CD4-positive, alpha-beta T cell treated with Interleukin-12 subunit alpha and Interleukin-12 subunit beta, for 1 hour (primary cell): ENCODE measurements around the gene MAPK8IP2.
"Not testable (repeated sequence)": the region's sequence is repeated elsewhere in the genome, so short reads cannot be mapped to it uniquely, and the experiment has no call there.

Experiments
- DNase-seq: peaks from one replicate; pipeline ENCODE4 v3.0.0-alpha.2; 2020

Gene MAPK8IP2

DNA sequence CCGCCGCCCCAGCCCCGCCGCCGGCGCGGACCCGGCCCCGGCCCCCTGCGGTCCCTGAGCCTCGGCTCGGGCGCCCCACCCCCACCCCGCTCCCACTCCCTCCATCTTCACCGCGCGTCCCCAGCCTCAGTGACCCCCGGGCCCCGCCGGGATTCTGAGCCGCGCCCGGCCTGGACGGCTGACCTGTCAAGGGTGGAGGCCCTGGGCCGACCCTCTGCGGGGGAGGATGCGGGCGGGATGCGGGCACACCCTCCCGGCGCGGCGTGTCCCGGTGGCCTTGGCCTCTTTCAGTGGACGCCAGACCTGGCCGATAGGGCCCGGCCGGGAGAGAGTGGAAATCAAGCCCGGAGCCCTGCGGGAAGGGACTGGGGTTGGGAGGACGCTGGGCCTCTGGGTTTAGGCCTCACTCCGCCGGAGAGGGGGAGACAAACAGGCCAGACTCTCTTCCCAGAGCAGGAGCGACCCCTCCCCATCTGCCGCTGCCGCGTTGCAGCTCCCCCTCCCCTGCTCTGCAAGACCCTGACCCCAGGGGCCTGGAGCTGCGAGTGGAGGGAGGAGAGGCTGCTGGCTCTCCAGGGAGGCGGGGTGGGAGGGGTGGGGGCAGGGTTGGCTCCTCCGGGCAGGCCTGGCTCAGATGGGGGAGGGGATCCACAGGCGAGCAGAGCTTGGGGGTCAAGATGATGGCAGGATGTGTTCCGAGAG is 525 bp downstream of the MAPK8IP2 start:
- no peak for DNase-seq

DNA sequence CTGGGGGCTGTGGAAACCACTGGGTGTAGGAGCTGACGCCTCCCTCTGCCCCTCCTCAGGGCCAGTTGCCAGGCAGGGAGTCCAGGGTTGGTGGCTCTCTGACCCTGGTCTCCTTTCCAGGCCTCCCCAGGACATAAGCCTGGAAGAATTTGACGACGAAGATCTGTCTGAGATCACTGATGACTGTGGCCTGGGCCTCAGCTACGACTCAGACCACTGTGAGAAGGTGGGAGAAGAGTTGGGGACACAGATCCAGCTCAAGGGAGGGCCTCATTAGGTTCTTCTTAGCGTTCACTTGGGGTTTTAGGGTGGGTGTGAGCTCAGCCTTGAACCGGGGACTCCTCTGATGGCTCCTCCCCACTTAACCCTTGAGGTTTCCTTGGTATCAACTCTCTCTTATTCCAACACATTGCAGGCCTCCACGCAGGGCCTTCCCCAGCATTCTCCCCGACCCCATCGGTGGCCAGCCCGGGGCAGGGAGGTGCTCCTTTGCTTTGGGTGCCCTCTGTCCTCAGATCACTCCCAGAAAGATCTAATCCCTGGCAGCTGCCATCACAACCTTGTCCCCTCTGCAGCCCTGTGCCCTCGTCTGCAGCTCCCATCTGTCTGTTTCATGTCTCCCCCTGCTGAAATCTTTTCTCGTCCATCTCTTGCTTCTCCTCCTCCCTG is 1.2 kb downstream of the MAPK8IP2 start:
- DNase-seq = no peak

DNA sequence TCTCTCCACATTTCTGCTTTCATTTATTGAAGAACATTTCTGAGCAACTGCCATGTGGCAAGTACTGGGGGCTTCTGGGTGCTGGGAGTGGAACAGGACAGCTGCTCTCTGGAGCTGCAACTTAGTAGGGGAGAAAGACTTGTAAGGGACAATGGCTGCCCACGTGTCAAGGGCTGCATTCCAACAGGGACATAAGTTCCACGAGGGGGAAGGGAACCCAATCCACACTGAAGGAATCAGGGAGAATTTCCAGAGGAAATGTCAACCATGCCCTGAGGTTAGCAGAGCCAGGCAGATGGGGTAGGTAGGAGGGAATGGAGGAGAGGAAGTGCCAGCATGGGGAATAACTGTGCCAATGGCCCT is 1.7 kb downstream of the MAPK8IP2 start:
- DNase-seq = no peak

DNA sequence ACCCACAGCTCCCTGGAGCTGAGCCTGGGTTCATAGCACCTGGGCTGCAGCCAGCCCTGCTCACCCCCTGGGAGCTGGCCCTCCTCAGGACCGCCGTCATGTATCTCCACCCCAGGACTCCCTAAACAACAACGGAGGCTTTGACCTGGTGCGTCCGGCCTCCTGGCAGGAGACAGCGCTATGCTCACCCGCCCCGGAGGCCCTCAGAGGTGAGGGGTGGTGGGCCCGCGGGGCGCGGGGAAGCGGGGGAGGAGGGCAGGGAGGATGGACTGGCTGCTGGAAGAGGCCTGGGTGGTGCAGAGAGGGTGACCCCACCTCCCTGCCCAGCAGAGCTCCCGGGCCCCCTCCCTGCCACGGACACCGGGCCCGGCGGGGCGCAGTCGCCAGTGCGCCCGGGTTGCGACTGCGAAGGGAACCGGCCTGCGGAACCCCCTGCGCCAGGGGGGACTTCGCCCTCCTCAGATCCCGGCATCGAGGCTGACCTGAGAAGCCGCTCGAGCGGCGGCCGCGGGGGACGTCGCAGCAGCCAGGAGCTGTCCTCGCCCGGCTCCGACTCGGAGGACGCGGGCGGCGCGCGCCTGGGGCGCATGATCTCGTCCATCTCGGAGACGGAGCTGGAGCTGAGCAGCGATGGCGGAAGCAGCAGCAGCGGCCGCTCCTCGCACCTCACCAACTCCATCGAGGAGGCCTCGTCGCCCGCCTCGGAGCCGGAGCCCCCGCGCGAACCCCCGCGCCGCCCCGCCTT is 3.1 kb downstream of the MAPK8IP2 start:
- no peak for DNase-seq

DNA sequence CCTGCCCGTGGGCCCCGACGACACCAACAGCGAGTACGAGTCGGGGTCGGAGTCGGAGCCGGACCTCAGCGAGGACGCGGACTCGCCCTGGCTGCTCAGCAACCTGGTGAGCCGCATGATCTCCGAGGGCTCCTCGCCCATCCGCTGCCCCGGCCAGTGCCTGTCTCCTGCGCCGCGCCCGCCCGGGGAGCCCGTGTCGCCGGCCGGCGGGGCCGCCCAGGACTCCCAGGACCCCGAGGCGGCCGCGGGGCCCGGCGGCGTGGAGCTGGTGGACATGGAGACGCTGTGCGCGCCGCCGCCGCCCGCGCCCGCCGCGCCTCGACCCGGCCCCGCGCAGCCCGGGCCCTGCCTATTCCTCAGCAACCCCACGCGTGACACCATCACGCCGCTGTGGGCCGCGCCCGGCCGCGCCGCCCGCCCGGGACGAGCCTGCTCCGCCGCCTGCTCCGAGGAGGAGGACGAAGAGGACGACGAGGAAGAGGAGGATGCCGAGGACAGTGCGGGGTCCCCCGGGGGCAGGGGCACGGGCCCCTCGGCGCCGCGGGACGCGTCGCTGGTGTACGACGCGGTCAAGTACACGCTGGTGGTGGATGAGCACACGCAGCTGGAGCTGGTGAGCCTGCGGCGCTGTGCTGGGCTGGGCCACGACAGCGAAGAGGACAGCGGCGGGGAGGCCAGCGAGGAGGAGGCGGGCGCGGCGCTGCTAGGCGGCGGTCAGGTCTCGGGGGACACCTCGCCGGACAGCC is 3.8 kb downstream of the MAPK8IP2 start:
- no peak for DNase-seq

DNA sequence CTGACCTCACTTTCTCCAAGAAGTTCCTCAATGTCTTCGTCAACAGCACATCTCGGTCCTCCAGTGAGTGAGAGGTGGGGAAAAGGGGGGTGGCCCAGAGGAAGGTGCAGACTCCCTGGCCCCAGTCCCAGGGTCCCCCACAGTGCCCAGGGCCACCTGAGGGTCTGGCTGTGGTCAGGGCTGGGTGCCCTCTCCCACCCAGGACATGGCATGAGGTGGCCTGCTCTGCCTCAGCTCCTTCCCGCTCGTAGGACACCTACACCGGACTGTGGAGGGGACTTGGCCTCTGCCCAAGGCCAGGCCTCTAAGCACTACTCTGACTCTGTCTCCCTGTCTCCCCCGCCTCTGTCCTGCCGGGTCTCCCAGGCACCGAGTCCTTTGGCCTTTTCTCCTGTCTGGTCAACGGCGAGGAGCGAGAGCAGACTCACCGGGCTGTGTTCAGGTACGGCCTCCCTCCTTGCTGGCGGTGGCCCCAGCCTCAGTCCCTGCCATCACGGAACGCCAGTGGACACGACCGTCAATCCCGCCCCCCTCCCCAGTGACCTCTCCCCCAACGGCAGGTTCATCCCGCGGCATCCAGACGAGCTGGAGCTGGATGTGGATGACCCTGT is 4.5 kb downstream of the MAPK8IP2 start:
- no peak for DNase-seq

DNA sequence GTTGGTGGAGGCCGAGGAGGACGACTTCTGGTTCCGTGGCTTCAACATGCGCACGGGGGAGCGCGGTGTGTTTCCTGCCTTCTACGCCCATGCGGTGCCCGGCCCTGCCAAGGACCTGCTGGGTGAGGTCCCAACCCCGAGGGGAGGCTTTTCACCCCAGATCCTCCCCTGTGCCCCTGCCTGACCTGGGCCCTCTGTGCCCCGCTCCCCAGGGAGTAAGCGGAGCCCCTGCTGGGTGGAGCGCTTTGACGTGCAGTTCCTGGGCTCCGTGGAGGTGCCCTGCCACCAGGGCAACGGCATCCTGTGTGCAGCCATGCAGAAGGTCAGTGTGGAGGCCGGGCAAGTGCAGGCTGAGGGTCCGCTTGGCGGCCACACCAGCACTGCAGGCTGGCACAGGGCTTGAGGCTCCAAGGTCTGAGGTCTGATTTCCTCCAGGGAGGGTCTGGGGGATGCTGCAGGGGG is 5.1 kb downstream of the MAPK8IP2 start:
- DNase-seq = no peak

DNA sequence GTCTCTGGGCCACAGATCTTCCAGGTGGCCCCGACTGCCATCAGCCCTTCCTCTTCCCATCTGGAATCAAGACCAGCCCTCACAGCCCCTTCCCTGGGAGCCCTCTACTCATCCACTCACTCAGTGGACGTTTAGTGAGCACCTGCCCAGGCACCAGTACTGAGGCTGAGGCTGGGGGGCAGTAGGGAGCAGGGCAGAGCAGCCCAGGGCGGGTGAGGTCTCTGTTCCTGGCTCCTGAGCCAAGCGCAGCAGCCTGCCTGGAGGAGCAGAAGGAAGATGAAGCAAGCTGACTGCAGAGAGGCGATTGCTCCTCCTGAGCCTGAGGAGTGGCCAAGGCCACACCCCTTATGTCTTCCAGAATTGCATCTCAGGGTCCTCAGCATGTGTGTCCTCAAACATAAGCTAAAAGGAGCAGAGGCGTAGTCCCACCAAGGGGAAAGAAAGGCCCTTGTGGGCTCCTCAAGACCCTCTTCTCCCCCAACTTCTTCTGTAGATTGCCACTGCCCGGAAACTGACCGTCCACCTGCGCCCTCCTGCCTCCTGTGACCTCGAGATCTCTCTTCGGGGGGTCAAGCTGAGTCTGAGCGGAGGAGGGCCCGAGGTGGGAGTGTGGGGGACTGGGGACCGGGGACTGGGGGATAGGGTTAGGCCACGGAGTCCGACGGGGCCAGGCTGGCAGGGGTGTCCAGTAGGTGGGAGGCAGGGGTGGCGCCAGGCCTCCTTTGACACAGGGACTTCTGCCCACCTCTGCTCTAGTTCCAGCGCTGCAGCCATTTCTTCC is 5.8 kb downstream of the MAPK8IP2 start:
- no peak for DNase-seq

DNA sequence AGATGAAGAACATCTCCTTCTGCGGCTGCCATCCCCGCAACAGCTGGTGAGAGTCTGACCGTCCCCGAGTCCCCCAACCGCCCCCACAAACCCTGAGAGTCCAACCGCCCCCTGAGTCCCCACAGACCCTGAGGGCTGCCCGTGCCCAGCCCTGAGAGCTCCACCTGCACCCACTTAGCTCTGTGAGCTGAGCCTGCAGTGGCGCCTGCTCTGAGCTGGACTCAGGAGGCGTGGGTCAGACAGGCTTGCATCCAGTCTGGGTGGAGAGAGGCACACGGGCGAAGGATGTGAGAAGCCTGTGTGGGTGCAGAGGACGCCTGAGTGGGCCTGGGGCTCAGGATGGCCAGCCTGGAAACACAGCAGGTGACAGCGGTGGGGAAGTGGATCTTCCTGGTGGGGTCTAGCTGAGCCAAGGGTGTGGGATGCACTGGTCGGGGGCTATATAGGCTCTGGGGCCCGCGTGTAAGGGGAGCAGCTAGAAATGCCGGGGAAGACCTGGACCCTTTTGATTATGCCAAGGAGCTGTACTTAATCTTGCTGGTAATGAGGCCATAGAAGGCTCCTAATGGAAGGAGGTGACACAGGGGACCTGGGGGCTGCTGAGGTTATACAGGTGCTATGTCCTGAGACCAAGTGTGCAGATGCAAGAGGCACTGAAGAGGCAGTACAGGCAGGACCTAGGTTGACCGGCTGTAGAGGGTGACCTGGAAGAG is 6.5 kb downstream of the MAPK8IP2 start:
- no peak for DNase-seq

DNA sequence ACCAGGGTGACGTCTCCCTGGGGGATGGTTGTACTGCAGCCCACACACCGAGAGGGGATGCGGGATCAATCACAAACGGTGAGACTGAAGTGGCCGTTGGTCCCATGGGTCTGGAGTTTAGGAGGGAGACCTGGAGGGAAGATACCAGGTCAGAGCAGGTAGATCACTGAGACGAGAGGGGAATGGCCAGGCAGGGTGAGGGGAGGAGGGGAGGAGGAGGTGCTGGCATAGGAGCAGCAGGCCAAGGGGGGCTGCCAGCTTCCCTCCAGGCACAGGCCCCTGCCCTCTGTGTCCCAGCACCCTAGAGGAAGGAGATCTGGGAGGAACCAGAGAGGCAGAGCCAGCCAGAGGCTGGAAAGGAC is 7.0 kb downstream of the MAPK8IP2 start:
- no peak for DNase-seq

DNA sequence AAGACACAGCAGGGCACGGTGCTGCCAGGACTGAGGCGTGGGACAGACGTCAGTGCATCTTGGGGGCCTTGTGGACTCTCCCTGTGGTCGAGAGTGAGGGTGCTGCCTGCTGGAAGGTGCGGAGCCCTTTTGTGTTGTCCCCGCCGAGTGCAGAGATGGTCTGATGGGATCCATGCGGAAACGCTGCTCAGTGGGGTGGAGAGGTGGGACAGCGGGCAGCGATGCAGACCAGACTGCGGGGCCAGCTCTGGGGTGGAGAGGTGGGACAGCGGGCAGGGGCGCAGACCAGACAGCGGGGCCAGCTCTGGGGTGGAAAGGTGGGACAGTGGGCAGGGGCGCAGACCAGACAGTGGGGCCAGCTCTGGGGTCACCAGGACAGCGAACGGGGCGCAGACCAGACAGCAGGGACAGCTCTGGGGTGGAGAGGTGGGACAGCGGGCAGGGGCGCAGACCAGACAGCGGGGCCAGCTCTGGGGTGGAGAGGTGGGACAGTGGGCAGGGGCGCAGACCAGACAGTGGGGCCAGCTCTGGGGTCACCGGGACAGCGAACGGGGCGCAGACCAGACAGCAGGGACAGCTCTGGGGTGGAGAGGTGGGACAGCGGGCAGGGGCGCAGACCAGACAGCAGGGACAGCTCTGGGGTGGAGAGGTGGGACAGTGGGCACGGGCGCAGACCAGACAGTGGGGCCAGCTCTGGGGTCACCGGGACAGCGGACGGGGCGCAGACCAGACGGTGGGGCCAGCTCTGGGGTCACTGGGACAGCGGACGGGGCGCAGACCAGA is 7.7 kb downstream of the MAPK8IP2 start:
- DNase-seq = not testable (repeated sequence)

DNA sequence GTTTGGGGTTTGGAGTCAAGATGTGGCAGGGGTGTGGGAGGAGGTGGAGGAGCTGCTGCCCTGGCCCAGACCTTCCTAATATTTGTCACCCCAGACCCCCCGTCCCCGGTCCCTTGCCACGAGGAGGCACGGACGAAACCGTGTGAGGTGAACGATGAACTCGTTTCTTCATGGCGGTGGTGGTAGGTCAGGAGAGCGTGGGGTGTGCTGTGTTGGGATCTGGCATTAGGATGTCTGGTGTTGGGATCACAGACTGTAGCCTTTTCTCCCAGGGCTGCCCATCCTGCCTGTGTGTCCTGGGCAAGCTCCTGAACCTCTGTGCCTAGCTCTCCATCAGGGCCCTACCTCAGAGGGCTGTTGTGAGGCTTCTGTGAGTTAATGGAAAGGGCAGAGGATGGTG is 8.4 kb downstream of the MAPK8IP2 start:
- no peak for DNase-seq

DNA sequence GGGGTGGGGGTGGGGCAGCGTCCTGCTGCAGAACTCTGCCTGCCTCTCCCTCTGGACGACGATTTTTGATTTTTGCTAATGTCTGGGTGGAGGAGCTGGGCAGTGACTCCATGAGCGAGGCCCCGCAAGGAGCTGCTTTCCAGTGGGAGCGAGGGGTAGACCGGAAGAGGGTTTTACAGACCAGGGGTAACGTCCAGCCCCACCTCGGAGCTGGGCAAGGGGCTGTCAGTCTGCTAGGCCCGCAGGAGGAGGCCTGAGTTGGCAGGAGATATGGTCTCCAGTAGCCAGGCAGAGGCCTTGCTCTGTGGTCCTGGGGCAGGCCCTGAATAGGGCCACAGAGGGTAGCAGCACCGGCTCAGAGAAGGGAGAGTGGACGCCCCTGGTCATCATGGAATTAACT is 9.0 kb downstream of the MAPK8IP2 start:
- no peak for DNase-seq

DNA sequence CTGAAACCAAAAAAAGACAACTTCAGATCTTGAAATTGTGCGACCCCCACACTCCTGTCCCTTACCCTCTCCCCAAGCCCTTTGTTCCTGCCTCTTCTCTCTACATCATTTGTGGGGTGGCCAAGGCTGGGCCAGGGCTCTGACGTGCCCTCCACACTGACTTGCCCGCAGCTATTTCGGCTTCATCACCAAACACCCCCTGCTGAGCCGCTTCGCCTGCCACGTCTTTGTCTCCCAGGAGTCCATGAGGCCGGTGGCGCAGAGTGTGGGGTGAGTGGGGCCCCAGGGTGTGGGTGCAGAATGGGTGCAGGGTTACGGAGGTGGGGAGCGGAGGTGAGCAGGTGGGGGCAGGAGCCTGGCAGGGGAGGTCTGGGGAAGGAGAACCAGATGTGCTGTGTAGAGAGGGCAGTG is 9.5 kb downstream of the MAPK8IP2 start:
- no peak for DNase-seq

DNA sequence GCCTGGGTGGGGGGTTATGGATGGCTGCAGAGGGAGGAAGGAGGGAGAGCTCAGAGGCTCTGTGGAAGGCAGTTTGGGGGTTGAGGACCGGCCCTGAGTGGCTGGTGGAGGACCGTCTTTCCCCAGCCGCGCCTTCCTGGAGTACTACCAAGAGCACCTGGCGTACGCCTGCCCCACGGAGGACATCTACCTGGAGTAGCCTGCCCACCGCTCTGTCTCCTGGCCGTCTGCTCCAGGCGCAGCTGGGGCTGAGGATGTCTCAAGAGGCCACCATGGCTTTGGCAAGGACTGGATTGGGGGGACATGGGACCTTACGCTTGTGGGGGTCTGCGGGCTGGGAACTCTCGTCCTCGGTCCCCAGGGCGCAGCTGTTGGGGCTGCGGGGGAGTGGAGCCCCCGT is 10.0 kb downstream of the MAPK8IP2 start:
- no peak for DNase-seq

DNA sequence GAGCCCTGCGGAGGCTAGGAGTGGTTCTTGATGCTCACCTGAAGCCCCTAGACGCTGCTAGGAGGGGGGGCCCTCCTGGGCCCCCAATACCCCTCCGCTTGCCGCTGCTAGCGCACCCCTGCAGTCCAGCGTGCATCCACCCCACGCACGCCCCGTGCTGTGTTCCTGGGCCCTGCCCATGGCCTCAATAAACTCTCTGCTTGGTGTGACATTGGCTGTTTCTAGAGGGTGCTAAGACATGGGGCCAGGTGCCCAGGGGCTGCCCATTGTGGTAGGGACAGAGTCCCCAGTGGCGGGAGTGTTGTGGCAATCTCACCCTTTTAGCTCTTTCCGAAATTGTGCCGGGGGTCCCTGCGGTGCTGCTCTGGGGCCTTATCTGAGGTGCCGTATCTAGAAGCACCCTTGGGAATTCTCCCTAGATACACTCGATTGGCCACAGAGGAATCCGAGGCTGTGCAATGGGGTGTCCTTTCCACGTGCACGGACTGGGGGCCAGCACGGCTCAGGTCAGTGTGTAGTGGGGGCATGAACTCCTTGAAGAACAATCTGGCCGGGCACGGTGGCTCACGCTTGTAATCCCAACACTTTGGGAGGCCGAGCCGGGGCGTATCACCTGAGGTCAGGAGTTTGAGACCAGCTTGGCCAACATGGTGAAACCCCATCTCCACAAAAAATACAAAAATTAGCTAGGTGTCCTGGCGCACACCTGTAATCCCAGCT is 10.9 kb downstream of the MAPK8IP2 start:
- no peak for DNase-seq

DNA sequence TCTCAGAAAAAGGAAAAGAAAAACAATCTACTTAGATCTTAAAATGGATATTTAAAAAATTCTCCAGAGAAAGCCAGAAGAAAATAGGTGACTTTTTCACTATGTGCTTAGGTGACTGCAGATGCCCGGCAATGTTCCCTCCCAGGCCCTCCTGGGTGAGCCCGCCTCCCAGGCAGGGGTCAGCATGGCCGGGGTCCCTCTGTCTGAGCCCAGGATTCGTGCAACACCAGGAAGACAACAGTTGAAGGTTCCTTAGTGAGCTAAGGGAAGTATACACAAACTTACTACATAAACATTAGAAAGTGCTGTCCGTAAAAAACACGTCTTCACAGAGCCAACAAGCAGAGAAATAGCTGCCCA is 11.6 kb downstream of the MAPK8IP2 start:
- no peak for DNase-seq

DNA sequence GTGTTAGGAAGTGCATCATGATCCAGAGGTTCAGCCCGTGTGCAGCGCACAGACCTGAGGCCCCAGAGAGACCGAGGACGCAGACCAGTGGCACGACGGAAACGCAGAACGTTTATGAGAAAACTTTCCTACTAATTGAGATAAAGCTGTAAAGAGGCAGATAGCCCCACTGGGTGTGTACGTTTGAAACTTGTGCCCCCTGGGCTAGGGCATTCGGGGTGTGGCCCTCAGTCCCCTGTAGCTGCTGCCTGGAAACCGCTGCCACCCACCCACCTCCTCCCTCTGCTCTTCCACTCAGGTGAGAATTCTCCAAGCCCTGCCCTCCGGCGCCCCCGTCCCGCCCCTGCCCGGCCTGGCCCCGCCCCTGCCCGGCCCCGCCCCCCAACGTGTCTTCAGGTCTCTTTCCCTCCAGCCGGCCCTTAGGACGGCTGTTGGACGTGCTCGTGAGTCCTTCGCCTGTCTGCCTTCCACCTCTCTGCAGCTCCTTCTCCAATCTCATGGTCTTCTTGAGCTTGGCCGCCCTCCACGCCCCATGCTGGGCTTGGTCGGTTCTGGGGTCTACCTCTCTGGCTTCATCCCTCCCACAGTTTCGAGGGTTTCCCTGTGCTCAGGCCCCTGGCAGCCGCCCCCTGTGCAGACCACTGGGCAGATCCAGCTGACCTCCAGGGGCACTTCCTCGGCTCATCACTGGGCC is 12.1 kb downstream of the MAPK8IP2 start:
- DNase-seq = no peak

DNA sequence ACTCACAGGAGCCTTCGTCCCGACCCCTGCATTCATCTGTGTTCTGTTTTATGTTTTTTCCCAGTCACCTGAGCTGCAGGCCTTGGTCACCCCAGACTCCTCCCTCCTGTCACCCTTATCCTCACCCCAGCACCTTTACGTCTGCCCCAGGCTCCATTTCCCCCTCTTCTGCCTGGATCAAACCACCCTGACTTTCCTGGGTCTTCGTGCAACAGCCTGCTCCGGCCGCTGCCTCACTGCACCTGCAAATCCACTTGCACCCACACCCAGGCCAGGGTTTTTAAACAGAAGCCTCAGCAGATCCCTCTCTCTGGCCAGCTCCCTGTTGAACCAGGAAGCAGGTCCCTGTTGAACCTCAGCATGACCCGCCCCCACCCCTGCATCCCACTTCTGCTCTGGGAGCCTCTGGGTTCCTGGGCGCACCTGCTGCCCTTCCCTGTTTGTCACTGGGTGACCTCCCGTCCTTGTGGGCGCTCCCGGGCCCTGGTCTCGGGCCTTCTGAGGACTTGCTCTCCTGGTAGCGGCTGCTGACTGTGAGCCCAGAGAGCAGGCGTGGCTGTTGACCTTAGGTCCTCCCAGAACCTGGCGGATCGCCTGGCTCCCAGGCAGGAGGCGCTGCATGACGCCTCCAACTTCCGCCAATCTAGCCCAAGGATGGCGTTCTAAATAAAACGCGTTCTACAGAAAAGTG is 12.8 kb downstream of the MAPK8IP2 start:
- no peak for DNase-seq
